ENCODE data around the gene TRIM33.

DNA sequence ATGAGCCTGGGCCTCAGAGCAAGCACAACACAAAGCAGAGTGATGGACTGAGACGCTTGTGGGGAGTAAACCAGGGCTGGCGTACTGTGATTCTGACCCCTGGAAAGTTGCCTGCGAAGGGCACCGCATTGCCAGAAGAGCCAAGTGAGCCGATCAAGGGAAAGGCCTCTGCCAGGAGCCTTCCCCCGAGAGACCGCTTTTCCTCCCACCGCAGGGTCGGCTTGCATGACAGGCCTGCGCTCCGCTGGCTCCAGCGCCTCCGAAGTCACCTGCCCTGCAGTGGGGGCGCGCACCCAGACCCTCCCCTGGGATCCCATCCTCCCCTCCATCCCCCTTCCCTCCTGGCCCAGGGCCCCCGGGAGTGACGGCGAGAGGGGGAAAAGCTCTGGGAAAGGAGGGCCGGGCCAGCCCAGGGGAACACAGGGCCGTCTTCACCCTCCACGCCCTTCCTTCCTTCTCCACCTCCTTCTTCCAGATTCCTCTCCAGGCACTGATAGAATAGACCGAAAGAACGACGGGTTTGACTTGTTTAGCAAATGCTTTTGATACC is 165.0 kb downstream of the TRIM33 start:
- TF ChIP-seq POLR2A (IDR thresholded peaks at IDR 0.05) = no peak
- TF ChIP-seq, protein P1, sequence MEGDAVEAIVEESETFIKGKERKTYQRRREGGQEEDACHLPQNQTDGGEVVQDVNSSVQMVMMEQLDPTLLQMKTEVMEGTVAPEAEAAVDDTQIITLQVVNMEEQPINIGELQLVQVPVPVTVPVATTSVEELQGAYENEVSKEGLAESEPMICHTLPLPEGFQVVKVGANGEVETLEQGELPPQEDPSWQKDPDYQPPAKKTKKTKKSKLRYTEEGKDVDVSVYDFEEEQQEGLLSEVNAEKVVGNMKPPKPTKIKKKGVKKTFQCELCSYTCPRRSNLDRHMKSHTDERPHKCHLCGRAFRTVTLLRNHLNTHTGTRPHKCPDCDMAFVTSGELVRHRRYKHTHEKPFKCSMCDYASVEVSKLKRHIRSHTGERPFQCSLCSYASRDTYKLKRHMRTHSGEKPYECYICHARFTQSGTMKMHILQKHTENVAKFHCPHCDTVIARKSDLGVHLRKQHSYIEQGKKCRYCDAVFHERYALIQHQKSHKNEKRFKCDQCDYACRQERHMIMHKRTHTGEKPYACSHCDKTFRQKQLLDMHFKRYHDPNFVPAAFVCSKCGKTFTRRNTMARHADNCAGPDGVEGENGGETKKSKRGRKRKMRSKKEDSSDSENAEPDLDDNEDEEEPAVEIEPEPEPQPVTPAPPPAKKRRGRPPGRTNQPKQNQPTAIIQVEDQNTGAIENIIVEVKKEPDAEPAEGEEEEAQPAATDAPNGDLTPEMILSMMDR (IDR thresholded peaks at IDR 0.05 in 4 of 5, conservative IDR thresholded peaks at IDR 0.05 in 1 of 5) = no peak
